ENCODE data around the gene USH2A.

USH2A gene

DNA sequence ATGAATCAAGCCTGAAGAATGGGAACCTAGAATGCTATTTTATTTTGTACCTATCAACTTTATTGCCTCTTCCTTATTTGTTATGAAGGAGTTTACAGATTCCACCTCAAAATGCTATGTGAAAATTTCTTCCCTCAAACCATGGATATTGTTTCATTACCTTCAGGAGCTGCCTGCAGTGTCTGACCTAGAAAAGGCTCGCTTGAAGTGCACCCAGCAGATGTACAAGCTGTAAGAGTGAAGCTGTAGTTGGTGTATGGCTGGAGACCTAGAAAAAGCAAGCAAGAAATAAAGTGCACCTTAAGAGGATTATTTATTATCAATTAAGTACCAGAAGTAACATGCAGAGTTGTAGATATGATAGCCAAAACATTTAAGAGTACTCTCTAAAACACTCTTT lies 656.7 kb downstream of the USH2A start:
- H3F3A ChIP-seq (ENCODE audit: low read depth): no peaks in the 10 kb centered on the region
- no peak for TF ChIP-seq EZH2phosphoT487 (IDR thresholded peaks at IDR 0.05; ENCODE audit: borderline replicate concordance)
- TF ChIP-seq, protein P1, sequence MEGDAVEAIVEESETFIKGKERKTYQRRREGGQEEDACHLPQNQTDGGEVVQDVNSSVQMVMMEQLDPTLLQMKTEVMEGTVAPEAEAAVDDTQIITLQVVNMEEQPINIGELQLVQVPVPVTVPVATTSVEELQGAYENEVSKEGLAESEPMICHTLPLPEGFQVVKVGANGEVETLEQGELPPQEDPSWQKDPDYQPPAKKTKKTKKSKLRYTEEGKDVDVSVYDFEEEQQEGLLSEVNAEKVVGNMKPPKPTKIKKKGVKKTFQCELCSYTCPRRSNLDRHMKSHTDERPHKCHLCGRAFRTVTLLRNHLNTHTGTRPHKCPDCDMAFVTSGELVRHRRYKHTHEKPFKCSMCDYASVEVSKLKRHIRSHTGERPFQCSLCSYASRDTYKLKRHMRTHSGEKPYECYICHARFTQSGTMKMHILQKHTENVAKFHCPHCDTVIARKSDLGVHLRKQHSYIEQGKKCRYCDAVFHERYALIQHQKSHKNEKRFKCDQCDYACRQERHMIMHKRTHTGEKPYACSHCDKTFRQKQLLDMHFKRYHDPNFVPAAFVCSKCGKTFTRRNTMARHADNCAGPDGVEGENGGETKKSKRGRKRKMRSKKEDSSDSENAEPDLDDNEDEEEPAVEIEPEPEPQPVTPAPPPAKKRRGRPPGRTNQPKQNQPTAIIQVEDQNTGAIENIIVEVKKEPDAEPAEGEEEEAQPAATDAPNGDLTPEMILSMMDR (conservative IDR thresholded peaks at IDR 0.05; ENCODE audit: low read length): no peak
- H4K20me1 ChIP-seq (ENCODE audit: insufficient read depth, low read length, poor library complexity, severe bottlenecking): no peaks in the 10 kb centered on the region
- no peak overlapping the region for H3K4me2 ChIP-seq (ENCODE audit: low read depth, low read length, poor library complexity, severe bottlenecking)
- no peaks in the 10 kb centered on the region for H3K36me3 ChIP-seq (ENCODE audit: insufficient read depth, low read length)
- no peak overlapping the region for H3K9ac ChIP-seq (ENCODE audit: low read depth, low read length, poor library complexity, severe bottlenecking)
- no peaks in the 10 kb centered on the region for H3K9me2 ChIP-seq (replicated peaks; ENCODE audit: low read depth, low read length)
- no peaks in the 10 kb centered on the region for H3K79me2 ChIP-seq (ENCODE audit: insufficient read depth, low read length)
- no peaks in the 10 kb centered on the region for H3K4me1 ChIP-seq (ENCODE audit: insufficient read depth, low read length, poor library complexity, severe bottlenecking)
- no peaks in the 10 kb centered on the region for H3K27me3 ChIP-seq (ENCODE audit: insufficient read depth, low read length, poor library complexity, severe bottlenecking)
- no peak overlapping the region for H3K4me3 ChIP-seq (ENCODE audit: low read length, poor library complexity, severe bottlenecking)
- no peaks in the 10 kb centered on the region for H3K9me3 ChIP-seq (ENCODE audit: insufficient read depth, low read depth, low read length)
- H2AFZ ChIP-seq (ENCODE audit: low read length): no peak overlapping the region

DNA sequence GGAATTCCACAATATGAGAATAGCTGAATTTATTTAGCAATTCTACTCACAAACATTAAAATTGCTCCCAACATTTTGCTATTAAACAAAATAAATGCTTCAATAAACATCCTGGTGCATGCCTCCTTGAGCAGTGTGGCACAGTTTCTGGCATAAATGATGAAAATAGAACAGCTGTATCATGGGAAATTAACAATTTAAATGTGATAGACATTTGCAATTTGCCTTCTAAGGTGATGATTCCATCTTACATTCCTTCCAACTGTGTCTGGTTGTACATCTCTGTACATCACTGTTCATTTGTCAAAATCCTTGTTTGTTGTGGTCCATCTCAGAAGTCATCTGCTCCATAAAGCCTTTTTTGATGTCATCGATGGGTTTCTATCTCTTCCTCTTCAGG lies 657.4 kb downstream of the USH2A start:
- no peaks in the 10 kb centered on the region for H4K20me1 ChIP-seq (ENCODE audit: insufficient read depth, low read length, poor library complexity, severe bottlenecking)
- no peak overlapping the region for H3K9ac ChIP-seq (ENCODE audit: low read depth, low read length, poor library complexity, severe bottlenecking)
- no peak for TF ChIP-seq EZH2phosphoT487 (IDR thresholded peaks at IDR 0.05; ENCODE audit: borderline replicate concordance)
- TF ChIP-seq, protein P1 (conservative IDR thresholded peaks at IDR 0.05; ENCODE audit: low read length): no peak
- H3F3A ChIP-seq (ENCODE audit: low read depth): no peaks in the 10 kb centered on the region
- H3K9me3 ChIP-seq (ENCODE audit: insufficient read depth, low read depth, low read length): no peaks in the 10 kb centered on the region
- no peaks in the 10 kb centered on the region for H3K9me2 ChIP-seq (replicated peaks; ENCODE audit: low read depth, low read length)
- no peak overlapping the region for H3K4me3 ChIP-seq (ENCODE audit: low read length, poor library complexity, severe bottlenecking)
- no peak overlapping the region for H2AFZ ChIP-seq (ENCODE audit: low read length)
- no peak overlapping the region for H3K4me2 ChIP-seq (ENCODE audit: low read depth, low read length, poor library complexity, severe bottlenecking)
- H3K36me3 ChIP-seq (ENCODE audit: insufficient read depth, low read length): no peaks in the 10 kb centered on the region
- H3K27me3 ChIP-seq (ENCODE audit: insufficient read depth, low read length, poor library complexity, severe bottlenecking): no peaks in the 10 kb centered on the region
- no peaks in the 10 kb centered on the region for H3K4me1 ChIP-seq (ENCODE audit: insufficient read depth, low read length, poor library complexity, severe bottlenecking)
- H3K79me2 ChIP-seq (ENCODE audit: insufficient read depth, low read length): no peaks in the 10 kb centered on the region

DNA sequence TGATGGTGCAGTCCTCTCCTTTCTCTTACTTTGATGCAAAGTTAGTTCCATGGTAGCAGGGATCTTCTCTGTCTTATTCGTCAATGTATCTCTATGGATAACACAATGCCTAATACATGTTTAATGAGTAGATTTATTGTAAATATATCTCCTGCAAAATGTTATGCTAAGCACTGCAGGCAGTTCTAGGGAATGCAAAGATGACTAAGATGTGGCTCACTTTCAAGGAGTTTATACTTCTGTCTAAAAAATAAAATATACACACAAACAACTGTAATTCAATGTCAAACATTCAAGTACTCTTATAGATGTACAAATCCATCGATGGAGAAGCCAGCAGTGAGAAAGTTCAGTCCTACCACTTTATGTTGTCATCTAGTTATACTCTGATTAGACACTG lies 661.8 kb downstream of the USH2A start:
- H2AFZ ChIP-seq (ENCODE audit: low read length): no peak overlapping the region
- no peaks in the 10 kb centered on the region for H3K9me2 ChIP-seq (replicated peaks; ENCODE audit: low read depth, low read length)
- no peak overlapping the region for H3K4me3 ChIP-seq (ENCODE audit: low read length, poor library complexity, severe bottlenecking)
- no peaks in the 10 kb centered on the region for H3K36me3 ChIP-seq (ENCODE audit: insufficient read depth, low read length)
- no peaks in the 10 kb centered on the region for H3K4me1 ChIP-seq (ENCODE audit: insufficient read depth, low read length, poor library complexity, severe bottlenecking)
- H3K9ac ChIP-seq (ENCODE audit: low read depth, low read length, poor library complexity, severe bottlenecking): no peak overlapping the region
- H3K79me2 ChIP-seq (ENCODE audit: insufficient read depth, low read length): no peaks in the 10 kb centered on the region
- no peaks in the 10 kb centered on the region for H3K27me3 ChIP-seq (ENCODE audit: insufficient read depth, low read length, poor library complexity, severe bottlenecking)
- H3F3A ChIP-seq (ENCODE audit: low read depth): no peaks in the 10 kb centered on the region
- no peaks in the 10 kb centered on the region for H3K9me3 ChIP-seq (ENCODE audit: insufficient read depth, low read depth, low read length)
- H4K20me1 ChIP-seq (ENCODE audit: insufficient read depth, low read length, poor library complexity, severe bottlenecking): no peaks in the 10 kb centered on the region
- no peak overlapping the region for H3K4me2 ChIP-seq (ENCODE audit: low read depth, low read length, poor library complexity, severe bottlenecking)
- TF ChIP-seq, protein P1 (conservative IDR thresholded peaks at IDR 0.05; ENCODE audit: low read length): no peak
- TF ChIP-seq EZH2phosphoT487 (IDR thresholded peaks at IDR 0.05; ENCODE audit: borderline replicate concordance): no peak
